Measurements from ENCODE around the gene PSENEN. TPM values are rescaled to one million over a fixed set of nuclear protein-coding genes. Genes with fewer than 3 reads are reported as not detected.

Gene PSENEN
- total RNA-seq, 1 experiment from 2014 or later: 106 TPM

- no TSS peak for BruUV-seq (replicated peaks)
- CTCF ChIA-PET: no interaction called here
- TF ChIP-seq EZH2 (IDR thresholded peaks at IDR 0.05; ENCODE audit: low read depth): no peak
- no peak for TF ChIP-seq CTCF (conservative IDR thresholded peaks at IDR 0.05)
These were observed 36.2 kb downstream of the PSENEN start for GRCh38 chr19:35781650-35782049.

GRCh38 chr19:35782589-35782988 lies 37.1 kb downstream of the PSENEN start:
- H3K27me3 ChIP-seq (ENCODE audit: insufficient read depth, low read depth): peaks cover 8% of the 10 kb centered on the region; the same call in 1 of the 2 replicates
- BruUV-seq (replicated peaks): no TSS peak
- H2AFZ ChIP-seq: no peak overlapping the region
- no peaks in the 10 kb centered on the region for H3K36me3 ChIP-seq (ENCODE audit: low read depth)
- H3K4me1 ChIP-seq (replicated peaks; ENCODE audit: insufficient read depth): no peaks in the 10 kb centered on the region
- no peak overlapping the region for H3K4me2 ChIP-seq
- CTCF ChIA-PET: no interaction called here
- no peak overlapping the region for H3K27ac ChIP-seq
- no peaks in the 10 kb centered on the region for H3K9me2 ChIP-seq (ENCODE audit: insufficient read depth)
- H3K4me3 ChIP-seq: no peak overlapping the region
- 0 out of 2 replicates have a peak, but pooled peaks cover 4% of the 10 kb centered on the region for H3F3A ChIP-seq (ENCODE audit: insufficient read depth, low read depth)
- intact Hi-C loops (cut with micrococcal nuclease; ENCODE audit: unreplicated experiment): no loop called here
- no peaks in the 10 kb centered on the region for H4K20me1 ChIP-seq (ENCODE audit: insufficient read depth)
- POLR2A ChIA-PET (ENCODE audit: unreplicated experiment): no interaction called here
- H3K9me3 ChIP-seq (ENCODE audit: insufficient read depth, low read depth): no peaks in the 10 kb centered on the region
- DNase-seq: no peak
- H3K79me2 ChIP-seq (ENCODE audit: low read depth): no peaks in the 10 kb centered on the region
- TF ChIP-seq EZH2 (IDR thresholded peaks at IDR 0.05; ENCODE audit: low read depth): no peak
- no peak for TF ChIP-seq CTCF (conservative IDR thresholded peaks at IDR 0.05)

More at GRCh38 chr19:35781650-35782049, 36.2 kb downstream of the PSENEN start:
- Histone ChIP-seq H3K79me2 (ENCODE audit: low read depth) (no peaks in the 10 kb centered on the region), H3K27ac (no peak overlapping the region), H2AFZ (no peak overlapping the region), H3K9me2 (ENCODE audit: insufficient read depth) (no peaks in the 10 kb centered on the region), H3K9me3 (ENCODE audit: insufficient read depth, low read depth) (no peaks in the 10 kb centered on the region), H3K36me3 (ENCODE audit: low read depth) (no peaks in the 10 kb centered on the region), H4K20me1 (ENCODE audit: insufficient read depth) (no peaks in the 10 kb centered on the region), H3K4me1 (replicated peaks; ENCODE audit: insufficient read depth) (no peaks in the 10 kb centered on the region), H3K4me2 (no peak overlapping the region), H3K4me3 (no peak overlapping the region), H3F3A (ENCODE audit: insufficient read depth, low read depth) (0 out of 2 replicates have a peak, but pooled peaks cover 4% of the 10 kb centered on the region), H3K27me3 (ENCODE audit: insufficient read depth, low read depth) (no peaks in the 10 kb centered on the region; the same call in 1 of the 2 replicates)
- intact Hi-C loops (cut with micrococcal nuclease; ENCODE audit: unreplicated experiment): no loop called here
- no peak for DNase-seq
- POLR2A ChIA-PET (ENCODE audit: unreplicated experiment): no interaction called here

- H3K36me3 ChIP-seq (ENCODE audit: low read depth): no peaks in the 10 kb centered on the region
- no peaks in the 10 kb centered on the region for H3K9me2 ChIP-seq (ENCODE audit: insufficient read depth)
- no peak overlapping the region for H3K27ac ChIP-seq
- H3K4me3 ChIP-seq: no peak overlapping the region
- DNase-seq: no peak
- CTCF ChIA-PET: interaction anchor here (0.6 kb wide), 2 partner anchors 33 to 102 kb away, joined by 5 to 7 read pairs; no protein-coding TSS in a partner anchor
- no peaks in the 10 kb centered on the region for H3K9me3 ChIP-seq (ENCODE audit: insufficient read depth, low read depth)
- BruUV-seq (replicated peaks): no TSS peak
- no peak overlapping the region for H2AFZ ChIP-seq
- no peaks in the 10 kb centered on the region for H4K20me1 ChIP-seq (ENCODE audit: insufficient read depth)
- no peak for TF ChIP-seq CTCF (conservative IDR thresholded peaks at IDR 0.05)
- no peak for TF ChIP-seq EZH2 (IDR thresholded peaks at IDR 0.05; ENCODE audit: low read depth)
- no peaks in the 10 kb centered on the region for H3K79me2 ChIP-seq (ENCODE audit: low read depth)
- H3K27me3 ChIP-seq (ENCODE audit: insufficient read depth, low read depth): peaks cover 12% of the 10 kb centered on the region
- H3F3A ChIP-seq (ENCODE audit: insufficient read depth, low read depth): 0 out of 2 replicates have a peak, but pooled peaks cover 4% of the 10 kb centered on the region
- no peaks in the 10 kb centered on the region for H3K4me1 ChIP-seq (replicated peaks; ENCODE audit: insufficient read depth)
- intact Hi-C loops (cut with micrococcal nuclease; ENCODE audit: unreplicated experiment): no loop called here
- no peak overlapping the region for H3K4me2 ChIP-seq
- POLR2A ChIA-PET (ENCODE audit: unreplicated experiment): interaction anchor here (0.6 to 0.7 kb wide), 2 partner anchors 36 to 148 kb away, joined by 3 to 10 read pairs; no protein-coding TSS in a partner anchor
These were observed 38.3 kb downstream of the PSENEN start for GRCh38 chr19:35783469-35784434.

Data from PC-9 (cell line).